NCI-H1092 treated with DMSO at 0.1 percent for 48 hours (cell line): Measurements from ENCODE around the gene NDUFS6.
"Not testable (repeated sequence)": the region's sequence is repeated elsewhere in the genome, so short reads cannot be mapped to it uniquely, and the experiment has no call there.

Source experiments
- DNase-seq: peaks from one replicate; lab custom pipeline; 2025; lab: John Stamatoyannopoulos, UW

The NDUFS6 gene

DNA sequence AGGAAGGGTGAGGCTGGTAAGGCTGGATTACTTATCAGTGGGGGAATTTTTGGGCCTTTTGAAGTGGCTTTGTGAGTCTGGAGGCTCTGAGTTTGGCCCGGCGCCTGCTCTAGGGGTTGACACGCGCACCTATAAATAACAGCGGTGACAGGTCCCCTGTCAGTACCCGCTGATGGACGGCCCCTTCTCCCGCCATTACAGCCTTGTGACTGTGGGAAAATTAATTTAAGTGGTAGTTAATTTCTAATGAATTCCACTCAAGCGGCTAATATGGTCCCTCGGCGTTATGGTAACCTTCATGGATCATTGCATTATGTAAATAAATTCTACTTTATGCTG lies 18.0 kb upstream of the NDUFS6 start:
- no peak for DNase-seq

GRCh38 chr5:1784197-1785050 lies 16.8 kb upstream of the NDUFS6 start:
- no peak for DNase-seq

GRCh38 chr5:1785062-1785461 lies 16.1 kb upstream of the NDUFS6 start:
- DNase-seq: no peak

- DNase-seq: no peak
Observed at GRCh38 chr5:1785984-1786383, 15.2 kb upstream of the NDUFS6 start.

- no peak for DNase-seq
Observed at GRCh38 chr5:1786621-1787471, 14.4 kb upstream of the NDUFS6 start.

DNA sequence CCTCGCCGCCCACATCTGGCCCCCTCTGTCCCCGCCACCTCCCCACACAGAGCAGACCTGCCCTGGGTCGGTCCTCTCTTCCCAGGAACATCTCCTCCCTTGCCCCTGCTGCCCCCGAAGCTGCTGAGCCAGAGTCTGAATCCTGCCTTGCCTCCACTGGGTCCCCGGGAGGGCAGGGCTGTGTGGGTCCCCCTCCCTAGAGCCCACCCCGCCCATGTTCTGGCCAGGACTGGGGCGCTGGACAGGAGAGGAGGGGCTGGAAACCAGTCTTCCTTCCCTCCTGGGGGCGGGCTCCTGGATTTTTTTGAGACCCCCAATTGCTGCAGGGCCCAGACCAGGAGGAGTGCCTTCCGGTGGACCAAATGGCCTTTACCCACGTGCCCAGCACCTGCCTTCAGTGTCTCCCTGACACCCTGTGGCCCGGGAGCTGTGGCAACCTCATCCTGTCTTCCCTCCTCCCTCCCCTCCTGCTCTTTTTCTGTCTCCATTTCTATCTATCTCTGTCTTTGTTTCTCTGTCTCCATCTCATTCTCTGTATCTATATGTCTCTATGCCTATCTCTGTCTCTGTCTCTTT lies 13.6 kb upstream of the NDUFS6 start:
- DNase-seq: no peak

DNA sequence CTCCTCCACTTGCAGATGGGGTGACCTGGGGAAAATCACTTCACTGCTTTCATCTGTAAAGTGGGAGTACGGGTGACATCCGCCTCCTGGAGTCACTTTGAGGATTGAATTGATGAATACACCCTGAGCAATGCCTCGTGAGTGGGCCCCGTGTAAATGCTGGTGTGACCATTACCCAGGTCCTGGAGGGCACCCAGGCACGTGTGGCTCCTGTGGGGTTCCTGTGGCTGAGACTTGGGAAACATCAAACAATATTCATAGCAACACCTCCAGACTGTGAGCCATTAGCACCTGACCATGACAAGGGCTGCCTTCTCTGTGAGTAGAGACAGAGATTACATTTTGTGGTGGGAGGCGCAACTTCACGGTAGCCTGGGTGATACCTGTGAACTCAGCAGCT lies 13.0 kb upstream of the NDUFS6 start:
- no peak for DNase-seq

- no peak for DNase-seq
Observed at GRCh38 chr5:1788828-1789227, 12.4 kb upstream of the NDUFS6 start.

DNA sequence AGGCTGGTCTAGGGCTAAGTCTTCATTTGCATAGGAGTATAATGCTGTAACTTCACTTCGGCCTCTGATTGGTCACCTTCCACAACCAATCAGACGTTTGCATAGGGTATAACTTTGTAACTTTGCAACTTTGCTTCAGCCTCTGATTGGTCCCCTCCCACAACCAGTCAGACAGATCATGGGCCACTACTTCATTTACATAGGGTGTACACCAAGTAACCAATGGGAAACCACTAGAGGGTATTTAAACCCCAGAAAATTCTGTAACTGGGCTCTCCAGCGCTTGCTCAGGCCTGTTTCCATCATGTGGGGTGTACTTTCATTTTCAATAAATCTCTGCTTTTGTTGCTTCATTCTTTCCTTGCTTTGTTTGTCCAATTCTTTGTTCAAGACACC lies 11.8 kb upstream of the NDUFS6 start:
- DNase-seq: not testable (repeated sequence)

DNA sequence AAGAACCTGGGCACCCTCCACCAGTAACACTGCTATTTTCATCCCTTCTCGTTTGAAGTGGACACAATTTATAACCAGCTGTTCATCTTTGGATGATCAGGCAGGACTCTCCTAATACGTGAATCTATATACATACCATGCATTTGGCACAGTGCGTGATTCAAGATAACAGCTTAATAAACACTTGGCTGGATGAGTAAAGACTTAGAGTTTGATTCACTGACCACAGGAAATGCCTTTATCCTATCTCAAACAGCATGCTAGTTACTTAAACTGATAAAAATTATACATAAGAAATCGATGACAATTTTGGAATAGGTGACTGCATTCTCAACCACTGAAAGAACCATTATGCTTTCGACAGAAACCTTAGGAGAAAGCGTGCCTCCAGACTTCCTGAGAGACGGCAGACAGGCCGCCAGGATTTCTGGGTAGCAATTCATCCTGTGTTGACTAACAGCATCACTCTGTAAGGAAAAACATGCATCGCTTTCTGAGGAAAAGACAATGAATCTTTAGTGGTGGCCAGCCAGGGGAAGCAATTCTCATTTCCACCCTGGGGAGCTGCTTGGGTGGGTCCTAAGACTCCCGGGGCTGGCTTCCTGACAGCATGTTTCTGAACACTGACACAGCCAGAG lies 11.3 kb upstream of the NDUFS6 start:
- no peak for DNase-seq

- DNase-seq: no peak
Observed at GRCh38 chr5:1791176-1791575, 10.0 kb upstream of the NDUFS6 start.

DNA sequence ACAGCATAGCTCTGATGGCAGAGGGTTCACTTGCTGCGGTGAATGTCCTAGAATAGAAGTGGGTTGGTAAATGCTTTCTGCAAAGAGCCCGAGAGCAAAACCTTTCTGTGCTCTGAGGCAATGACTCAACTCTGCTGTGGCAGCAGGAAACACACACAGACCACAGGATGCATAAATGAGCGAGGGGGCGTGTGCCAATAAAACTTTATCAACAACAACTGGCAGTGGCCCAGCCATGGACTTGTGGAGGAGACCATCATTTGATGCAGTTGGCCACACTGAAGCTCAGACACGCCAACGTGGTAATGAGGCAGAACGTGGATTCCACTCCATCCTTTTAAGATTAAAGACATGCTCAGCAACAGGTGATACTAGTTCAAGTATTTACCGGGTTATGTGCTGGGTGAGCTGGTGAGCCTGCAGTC lies 8.4 kb upstream of the NDUFS6 start:
- no peak for DNase-seq

DNA sequence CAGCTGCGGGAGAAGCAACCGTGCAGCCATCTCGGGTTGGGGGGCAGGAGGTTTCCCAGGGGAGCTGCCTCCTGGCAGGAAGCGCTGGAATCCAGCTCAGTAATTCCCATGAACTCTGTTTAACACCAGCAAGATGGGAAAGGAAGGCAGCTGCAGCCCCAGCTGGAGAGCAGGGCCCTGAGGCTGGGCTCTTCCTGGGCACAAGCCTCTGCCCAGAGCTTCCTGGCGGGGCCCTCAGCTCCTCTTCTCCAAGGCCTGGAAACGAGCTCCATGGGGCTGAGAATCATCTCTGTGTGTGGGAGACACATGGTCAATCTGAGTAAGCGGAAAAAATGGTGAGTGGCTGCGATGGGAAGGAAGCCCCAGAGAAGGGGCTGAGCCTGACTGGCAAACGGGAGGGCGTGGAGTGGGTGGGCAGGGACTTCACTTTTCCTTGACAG lies 7.9 kb upstream of the NDUFS6 start:
- DNase-seq: no peak

DNA sequence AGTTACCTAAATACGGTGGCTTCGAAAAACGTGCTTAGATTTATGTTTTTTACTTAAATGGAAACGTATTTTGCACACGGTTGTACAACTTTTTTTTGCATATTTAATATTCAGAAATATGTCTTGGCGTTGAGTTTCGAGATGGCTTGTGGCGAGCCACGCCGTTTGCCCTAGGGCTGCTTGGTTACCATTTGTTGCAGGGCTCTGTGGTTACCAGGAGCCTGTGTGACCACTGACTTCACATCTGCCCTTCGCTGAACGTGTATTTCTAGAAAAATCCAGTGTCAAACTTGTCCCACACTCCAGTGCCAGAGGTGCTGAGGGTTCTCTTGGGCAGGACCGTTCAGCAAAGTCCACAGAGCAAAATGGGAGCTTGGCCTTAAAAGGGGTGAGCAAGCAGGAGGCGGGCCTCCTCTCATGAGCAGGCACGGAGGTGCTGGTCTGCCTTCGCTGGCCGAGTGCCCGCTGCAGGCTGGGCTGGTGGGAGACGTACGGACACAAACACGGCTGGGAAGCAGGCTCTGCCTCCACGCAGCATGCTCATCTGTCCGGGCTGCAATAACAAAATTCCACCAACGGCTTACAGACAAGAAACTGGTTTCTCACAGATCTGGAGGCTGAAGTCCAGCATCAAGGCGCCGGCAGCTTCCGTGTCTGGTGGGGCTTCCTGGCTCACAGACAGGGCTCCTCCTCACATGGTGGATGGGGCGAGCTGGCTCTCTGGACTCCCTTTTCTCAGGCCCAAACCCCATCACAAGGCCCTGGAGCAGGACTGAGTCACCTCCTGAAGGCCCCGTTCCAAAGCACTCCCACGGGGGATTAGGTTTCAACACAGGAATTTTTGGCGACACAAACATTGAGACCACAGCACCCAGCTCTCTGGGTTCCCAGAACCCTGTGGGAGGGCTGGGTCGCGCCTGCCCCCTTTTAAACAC lies 7.0 kb upstream of the NDUFS6 start:
- DNase-seq: no peak

GRCh38 chr5:1794901-1795290 lies 6.3 kb upstream of the NDUFS6 start:
- no peak for DNase-seq

GRCh38 chr5:1795506-1795905 lies 5.7 kb upstream of the NDUFS6 start:
- DNase-seq: no peak

GRCh38 chr5:1795931-1796330 lies 5.3 kb upstream of the NDUFS6 start:
- DNase-seq: no peak

DNA sequence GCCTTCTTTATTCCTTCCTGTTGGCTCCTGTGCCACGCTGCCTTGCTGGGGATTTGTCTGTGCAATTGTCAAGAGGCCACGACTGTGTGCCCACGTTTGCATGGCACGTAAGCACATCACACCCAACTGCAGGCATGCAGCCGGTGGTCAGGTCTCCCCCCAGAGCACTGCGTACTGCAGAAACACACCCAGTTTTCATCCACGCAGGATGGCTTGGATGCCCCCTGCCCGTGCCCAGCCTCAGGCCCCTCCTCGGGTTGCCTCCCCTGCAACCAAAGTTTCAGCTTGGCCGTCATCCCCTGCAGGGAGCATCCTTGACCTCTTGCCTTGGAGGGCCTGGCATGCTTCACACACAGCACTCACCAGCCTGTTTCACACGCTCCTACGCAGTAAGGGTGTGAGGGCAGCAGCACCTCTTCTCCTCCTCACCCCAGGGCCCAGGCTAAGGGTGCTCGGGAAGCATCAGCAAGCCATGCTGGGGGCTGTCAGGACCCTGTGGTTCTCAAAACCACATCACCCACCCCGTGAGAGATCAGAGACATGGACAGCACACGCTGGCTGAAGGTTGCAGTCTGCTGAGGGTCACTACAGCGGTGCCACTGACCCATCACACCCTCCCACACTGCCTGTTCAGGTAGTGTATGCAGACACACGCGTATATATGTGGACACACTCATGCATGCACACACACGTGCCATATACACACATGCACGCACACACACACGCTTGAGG lies 4.7 kb upstream of the NDUFS6 start:
- DNase-seq: no peak

DNA sequence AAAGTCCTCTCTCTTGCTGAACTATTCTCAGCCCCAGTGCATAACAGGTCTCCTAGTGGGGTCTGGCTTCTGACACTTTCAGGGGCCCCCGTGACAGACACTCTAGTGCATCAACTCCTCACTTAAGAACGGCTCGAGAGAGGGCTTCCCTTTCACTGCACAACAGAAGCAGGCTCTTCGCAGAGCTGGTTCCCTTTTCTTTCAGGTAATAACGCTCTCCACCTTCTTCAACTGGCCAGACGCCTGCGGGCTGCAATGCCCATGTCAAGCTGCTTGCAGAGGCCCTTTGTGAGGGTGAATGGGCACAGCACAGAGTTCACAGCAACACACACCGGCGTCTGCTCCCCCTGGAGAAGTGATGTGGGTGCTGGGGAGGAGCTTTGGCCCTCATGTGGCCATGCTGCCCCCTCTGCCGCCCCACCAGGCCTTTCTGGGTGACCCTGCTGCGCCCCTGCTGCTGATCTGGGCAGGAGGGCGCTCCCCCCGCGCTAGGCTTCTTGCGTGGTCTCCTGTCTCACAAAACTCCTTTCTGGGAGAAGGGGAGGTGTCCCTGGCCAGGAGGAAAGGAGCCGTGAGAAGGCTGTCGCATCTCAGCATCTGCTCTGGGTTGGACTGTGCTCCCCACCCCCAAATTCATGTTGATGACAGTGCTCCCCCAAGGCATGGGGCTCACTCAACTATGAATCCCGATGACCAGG lies 4.0 kb upstream of the NDUFS6 start:
- DNase-seq: no peak

GRCh38 chr5:1797855-1798254 lies 3.4 kb upstream of the NDUFS6 start:
- DNase-seq: no peak
